Gastrocnemius medialis (tissue), 4 donors: ENCODE measurements around the gene RAPGEF2. TPM values are rescaled to one million over a fixed set of nuclear protein-coding genes. Genes with fewer than 3 reads are reported as not detected.
A peak's percentile ranks its signal among the peaks of the same experiment; 100 is the strongest.

ENCODE experiments used
- ATAC-seq, 2 donors: fragments of 150-250 bp; one replicate each; pipeline ENCODE4 v1.9.1; 2016
- DNase-seq, 2 donors: peaks; one replicate each; pipeline ENCODE4 v3.0.0-alpha.2; 2019
- H3K27ac ChIP-seq, 4 donors: fragments of 200-600 bp; sonication (generic); 1 replicate in 1 of 4; 2 replicates in 3 of 4; pipeline ENCODE4 v1.5.1; 2016 to 2018; ENCODE audit warnings: mild to moderate bottlenecking in 2 of 4, moderate library complexity in 1 of 4
- H3K27me3 ChIP-seq, 3 donors: fragments of 200-600 bp; sonication (generic) in 2 of 3; 1 replicate in 1 of 3; 2 replicates in 2 of 3; pipeline versions ENCODE4 v1.5.1 to v1.6.0; 2016 to 2019; ENCODE audit warnings: mild to moderate bottlenecking in 1 of 3, moderate library complexity in 1 of 3
- H3K36me3 ChIP-seq, 2 donors: fragments of 200-600 bp; sonication (generic) in 1 of 2; one replicate each; pipeline ENCODE4 v1.5.1; 2017 to 2018
- H3K4me1 ChIP-seq, 2 donors: fragments of 200-600 bp; sonication (generic) in 1 of 2; one replicate each; pipeline ENCODE4 v1.5.1; 2016 to 2017; ENCODE audit warnings: mild to moderate bottlenecking in 2 of 2
- H3K4me3 ChIP-seq, 4 donors: fragments of 200-600 bp; sonication (generic) in 3 of 4; 1 replicate in 1 of 4; 2 replicates in 3 of 4; pipeline ENCODE4 v1.5.1; 2016 to 2019; ENCODE audit warnings: mild to moderate bottlenecking in 2 of 4
- H3K9me3 ChIP-seq, 3 donors: fragments of 200-600 bp; sonication (generic) in 2 of 3; 1 replicate in 1 of 3; 2 replicates in 2 of 3; pipeline ENCODE4 v1.5.1; 2016 to 2019
- POLR2A ChIP-seq, 2 donors: fragments of 450-650 bp; IDR thresholded peaks; one replicate each; pipeline ENCODE4 v1.6.1; 2017; ENCODE audit warnings: antibody characterized with exemption in 2 of 2, mild to moderate bottlenecking in 2 of 2, moderate library complexity in 2 of 2
- in situ Hi-C, 4 donors: fragments of 200-750 bp; cut with MboI; loops; one replicate each; pipeline versions ENCODE4 v1.15.0 to v1.8.0; 2017; ENCODE audit warnings: low sequenced_read_pairs in 4 of 4
- intact Hi-C: fragments of 100-400 bp; cut with DNase I; formaldehyde crosslinking; loops from one replicate; pipeline ENCODE4 v1.15.1; 2023; ENCODE audit warnings: low total_unique reads
- total RNA-seq, 4 donors: library from RNA; depleted of rRNA; stranded (reverse); fragments of >200 nt; gene quantifications; one replicate each; pipeline versions ENCODE4 v1.1.0 to v1.2.3, GENCODE V29; 2016
- TF ChIP-seq, protein P1 (sequence below), 5 experiments: fragments of 450-650 bp in 3 of 5; fragments of 200-600 bp in 2 of 5; sonication (generic) in 2 of 5; IDR thresholded peaks in 4 of 5; conservative IDR thresholded peaks in 1 of 5; 1 replicate in 4 of 5; 2 replicates in 1 of 5; pipeline ENCODE4 v1.5.1; 2016 to 2019; ENCODE audit warnings: antibody characterized with exemption in 5 of 5, mild to moderate bottlenecking in 3 of 5, moderate library complexity in 3 of 5

Gene RAPGEF2
- total RNA-seq, 4 donors from 2014 or later = 32.9 to 42.3 (median 38.7) TPM

DNA sequence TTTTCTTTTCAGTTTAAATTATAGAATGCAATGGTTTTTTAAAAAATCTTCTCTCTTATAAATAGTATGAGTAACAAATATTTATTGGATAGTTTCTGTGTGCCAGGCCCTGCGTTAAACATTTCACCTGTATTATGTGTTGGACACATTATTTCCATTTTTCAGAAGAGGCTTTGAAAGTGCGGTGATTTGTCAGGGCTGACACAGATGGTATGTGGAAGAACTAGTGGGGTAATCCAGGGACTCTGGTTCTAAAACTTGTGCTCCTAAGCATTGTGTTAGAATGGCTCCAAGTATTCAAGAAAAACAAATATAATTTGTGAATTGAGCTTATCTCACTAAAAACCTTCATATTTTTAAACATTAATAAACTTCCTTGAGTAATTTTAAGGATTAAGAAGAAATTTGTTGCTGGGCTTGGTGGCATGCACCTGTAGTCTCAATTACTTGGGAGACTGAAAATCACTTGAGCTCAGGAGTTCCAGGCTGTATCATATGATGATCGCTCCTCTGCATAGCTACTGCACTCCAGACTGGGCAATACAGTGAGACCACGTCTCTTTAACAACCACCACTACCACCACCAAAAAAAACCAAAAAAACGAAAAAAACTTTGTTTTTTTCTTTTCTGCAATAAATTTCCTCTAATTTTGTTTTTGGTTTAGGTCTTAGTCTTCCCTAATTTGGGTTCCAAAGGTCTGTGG lies 40.0 kb downstream of the RAPGEF2 start:
- TF ChIP-seq, protein P1, sequence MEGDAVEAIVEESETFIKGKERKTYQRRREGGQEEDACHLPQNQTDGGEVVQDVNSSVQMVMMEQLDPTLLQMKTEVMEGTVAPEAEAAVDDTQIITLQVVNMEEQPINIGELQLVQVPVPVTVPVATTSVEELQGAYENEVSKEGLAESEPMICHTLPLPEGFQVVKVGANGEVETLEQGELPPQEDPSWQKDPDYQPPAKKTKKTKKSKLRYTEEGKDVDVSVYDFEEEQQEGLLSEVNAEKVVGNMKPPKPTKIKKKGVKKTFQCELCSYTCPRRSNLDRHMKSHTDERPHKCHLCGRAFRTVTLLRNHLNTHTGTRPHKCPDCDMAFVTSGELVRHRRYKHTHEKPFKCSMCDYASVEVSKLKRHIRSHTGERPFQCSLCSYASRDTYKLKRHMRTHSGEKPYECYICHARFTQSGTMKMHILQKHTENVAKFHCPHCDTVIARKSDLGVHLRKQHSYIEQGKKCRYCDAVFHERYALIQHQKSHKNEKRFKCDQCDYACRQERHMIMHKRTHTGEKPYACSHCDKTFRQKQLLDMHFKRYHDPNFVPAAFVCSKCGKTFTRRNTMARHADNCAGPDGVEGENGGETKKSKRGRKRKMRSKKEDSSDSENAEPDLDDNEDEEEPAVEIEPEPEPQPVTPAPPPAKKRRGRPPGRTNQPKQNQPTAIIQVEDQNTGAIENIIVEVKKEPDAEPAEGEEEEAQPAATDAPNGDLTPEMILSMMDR (IDR thresholded peaks at IDR 0.05 in 4 of 5, conservative IDR thresholded peaks at IDR 0.05 in 1 of 5) = no peak
- TF ChIP-seq POLR2A (IDR thresholded peaks at IDR 0.05) = no peak
- Histone ChIP-seq H3K9me3 (no peaks in the 10 kb centered on the region), H3K4me3 (no peak overlapping the region), H3K27me3 (no peaks in the 10 kb centered on the region), H3K27ac (peak overlapping the region in 1 of 4 donors; percentile 6), H3K4me1 (peaks cover 84 to 88% of the 10 kb centered on the region in 2 donors), H3K36me3 (no peaks in the 10 kb centered on the region)
- in situ Hi-C loops = no loop called here
- DNase-seq (no peak), ATAC-seq (no peak)
- intact Hi-C loops = no loop called here

DNA sequence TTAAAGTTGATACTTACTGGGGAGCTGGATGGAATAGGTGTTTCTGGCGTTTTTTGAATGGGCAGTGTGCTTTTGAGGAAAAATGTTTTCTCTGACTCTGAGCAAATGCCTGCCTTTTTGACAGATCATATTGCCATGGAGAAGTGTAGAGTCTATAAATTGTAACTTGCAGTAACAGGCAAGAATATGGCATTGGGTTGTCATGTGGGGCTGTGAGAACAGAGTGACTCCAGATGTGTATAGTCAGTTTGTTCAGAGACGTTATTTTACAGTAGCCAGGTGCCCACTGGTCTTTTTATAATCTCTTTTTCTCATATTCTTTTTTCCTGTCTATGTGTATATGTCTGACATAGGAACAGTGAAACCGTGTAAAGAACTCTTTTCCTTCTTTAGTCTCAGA lies 40.8 kb downstream of the RAPGEF2 start:
- Histone ChIP-seq H3K27me3 (no peaks in the 10 kb centered on the region), H3K4me1 (peaks cover 81 to 85% of the 10 kb centered on the region in 2 donors), H3K4me3 (no peak overlapping the region), H3K27ac (no peak overlapping the region), H3K36me3 (no peaks in the 10 kb centered on the region), H3K9me3 (no peaks in the 10 kb centered on the region)
- no peak for ATAC-seq
- intact Hi-C loops (no loop called here), in situ Hi-C loops (no loop called here)
- DNase-seq = no peak
- TF ChIP-seq, protein P1 (IDR thresholded peaks at IDR 0.05 in 4 of 5, conservative IDR thresholded peaks at IDR 0.05 in 1 of 5) = no peak
- no peak for TF ChIP-seq POLR2A (IDR thresholded peaks at IDR 0.05)

DNA sequence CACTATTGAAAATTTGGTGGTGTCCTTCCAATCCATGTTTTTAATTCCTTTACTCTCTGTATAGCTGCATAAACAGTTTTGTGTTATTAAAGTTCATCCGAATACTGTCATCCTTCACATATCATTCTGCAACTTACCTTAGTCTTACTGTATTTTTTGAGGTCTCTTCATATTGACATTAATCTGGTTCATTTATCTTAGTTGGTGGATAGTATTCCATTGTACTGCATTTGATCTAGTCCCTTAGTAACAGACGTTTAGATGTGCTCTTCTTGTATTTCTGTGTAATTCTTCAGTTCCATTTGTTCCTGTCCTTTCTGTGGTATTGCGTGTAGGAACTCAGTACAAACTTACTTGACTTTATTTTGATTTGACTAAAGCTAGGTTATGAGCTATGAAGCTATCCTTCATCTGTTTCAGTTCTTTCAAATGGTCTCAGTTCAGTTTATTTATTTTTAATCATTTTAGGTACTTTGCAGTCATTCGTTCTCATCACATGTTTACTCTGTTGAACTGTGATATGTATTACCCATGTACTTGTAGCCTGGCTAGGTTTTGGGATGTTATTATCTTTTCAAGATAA lies 41.3 kb downstream of the RAPGEF2 start:
- H3K36me3 ChIP-seq = no peaks in the 10 kb centered on the region
- DNase-seq (no peak), ATAC-seq (no peak)
- H3K27ac ChIP-seq = no peak overlapping the region
- in situ Hi-C loops (no loop called here), intact Hi-C loops (no loop called here)
- no peaks in the 10 kb centered on the region for H3K27me3 ChIP-seq
- TF ChIP-seq POLR2A (IDR thresholded peaks at IDR 0.05) = no peak
- TF ChIP-seq, protein P1 (IDR thresholded peaks at IDR 0.05 in 4 of 5, conservative IDR thresholded peaks at IDR 0.05 in 1 of 5) = no peak
- no peaks in the 10 kb centered on the region for H3K9me3 ChIP-seq
- H3K4me1 ChIP-seq = peaks cover 76 to 87% of the 10 kb centered on the region in 2 donors
- no peak overlapping the region for H3K4me3 ChIP-seq

DNA sequence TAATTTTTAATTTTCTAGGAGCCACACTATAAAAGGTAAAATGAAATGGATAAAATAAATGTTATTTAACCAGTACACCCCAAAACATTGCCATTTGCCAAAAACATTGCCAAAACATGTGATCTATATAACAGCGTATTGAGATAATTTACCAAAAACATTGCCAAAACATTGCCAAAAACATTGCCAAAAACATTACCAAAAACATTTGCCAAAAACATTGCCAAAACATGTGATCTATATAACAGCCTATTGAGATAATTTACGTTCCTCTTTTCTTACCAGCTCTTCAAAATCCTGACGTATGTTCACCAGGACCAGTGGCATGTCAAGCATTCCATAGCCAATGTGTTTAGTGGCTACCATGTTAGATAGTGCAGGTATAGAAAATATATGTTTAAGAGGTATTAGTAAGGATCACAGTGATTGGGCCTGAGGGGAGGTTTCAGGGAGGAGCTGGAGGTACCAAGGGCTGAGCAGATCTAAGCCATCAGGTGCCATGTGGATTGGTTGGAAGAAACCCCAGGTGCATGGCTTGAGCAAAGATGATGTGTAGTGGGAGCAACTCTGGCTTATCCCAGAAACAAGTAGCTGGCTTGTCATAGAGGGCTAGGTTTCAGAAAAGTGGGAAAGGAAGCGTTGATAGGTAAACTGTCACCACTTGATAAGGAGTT lies 42.6 kb downstream of the RAPGEF2 start:
- TF ChIP-seq, protein P1 (IDR thresholded peaks at IDR 0.05 in 4 of 5, conservative IDR thresholded peaks at IDR 0.05 in 1 of 5) = no peak
- TF ChIP-seq POLR2A (IDR thresholded peaks at IDR 0.05) = no peak
- peaks cover 70 to 79% of the 10 kb centered on the region in 2 donors for H3K4me1 ChIP-seq

More for the DNA sequence above, 42.6 kb downstream of the RAPGEF2 start:
- intact Hi-C loops = no loop called here
- DNase-seq (no peak), ATAC-seq (no peak)
- no peaks in the 10 kb centered on the region for H3K36me3 ChIP-seq
- H3K4me3 ChIP-seq = no peak overlapping the region
- in situ Hi-C loops = no loop called here
- H3K27me3 ChIP-seq = no peaks in the 10 kb centered on the region
- H3K9me3 ChIP-seq = no peaks in the 10 kb centered on the region
- H3K27ac ChIP-seq = no peak overlapping the region
